ENCODE results near the gene AXL.

GRCh38 chr19:41295499-41295898 lies 76.5 kb downstream of the AXL start:
- TF ChIP-seq CTCF (IDR thresholded peaks at IDR 0.05; ENCODE audit: low read depth, low read length) (no peak), EZH2phosphoT487 (IDR thresholded peaks at IDR 0.05; ENCODE audit: low read depth) (no peak)

Data from OCI-LY3 (cell line).